OCI-LY1 (cell line): ENCODE measurements around the gene DHX32.

Experiments used
- EZH2 ChIP-seq: fragments of 200-600 bp; sonication (generic), shearing (Covaris generic); IDR thresholded peaks from 2 replicates; pipeline ENCODE4 v1.8.0; 2017; ENCODE audit warnings: borderline replicate concordance, mixed run types, mild to moderate bottlenecking, antibody characterized with exemption, low read length, moderate library complexity, mixed read lengths
- TF ChIP-seq, protein P1 (sequence below): fragments of 200-600 bp; sonication (generic), shearing (Covaris generic); IDR thresholded peaks from 2 replicates; pipeline ENCODE4 v1.5.1; 2017; ENCODE audit warnings: mild to moderate bottlenecking, antibody characterized with exemption, low read length, moderate library complexity, mixed read lengths

- TF ChIP-seq, protein P1, sequence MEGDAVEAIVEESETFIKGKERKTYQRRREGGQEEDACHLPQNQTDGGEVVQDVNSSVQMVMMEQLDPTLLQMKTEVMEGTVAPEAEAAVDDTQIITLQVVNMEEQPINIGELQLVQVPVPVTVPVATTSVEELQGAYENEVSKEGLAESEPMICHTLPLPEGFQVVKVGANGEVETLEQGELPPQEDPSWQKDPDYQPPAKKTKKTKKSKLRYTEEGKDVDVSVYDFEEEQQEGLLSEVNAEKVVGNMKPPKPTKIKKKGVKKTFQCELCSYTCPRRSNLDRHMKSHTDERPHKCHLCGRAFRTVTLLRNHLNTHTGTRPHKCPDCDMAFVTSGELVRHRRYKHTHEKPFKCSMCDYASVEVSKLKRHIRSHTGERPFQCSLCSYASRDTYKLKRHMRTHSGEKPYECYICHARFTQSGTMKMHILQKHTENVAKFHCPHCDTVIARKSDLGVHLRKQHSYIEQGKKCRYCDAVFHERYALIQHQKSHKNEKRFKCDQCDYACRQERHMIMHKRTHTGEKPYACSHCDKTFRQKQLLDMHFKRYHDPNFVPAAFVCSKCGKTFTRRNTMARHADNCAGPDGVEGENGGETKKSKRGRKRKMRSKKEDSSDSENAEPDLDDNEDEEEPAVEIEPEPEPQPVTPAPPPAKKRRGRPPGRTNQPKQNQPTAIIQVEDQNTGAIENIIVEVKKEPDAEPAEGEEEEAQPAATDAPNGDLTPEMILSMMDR, result no peak
- no peak for TF ChIP-seq EZH2
Measured at GRCh38 chr10:125840406-125840805, 40.7 kb downstream of the DHX32 start.
